IPS-NIHi11 (cell line): ENCODE data around the gene CAMTA1.

Experiments used
- DNase-seq: peaks from one replicate; pipeline ENCODE4 v3.0.0; 2012; ENCODE audit warnings: mixed read lengths, low spot score

Gene CAMTA1

DNA sequence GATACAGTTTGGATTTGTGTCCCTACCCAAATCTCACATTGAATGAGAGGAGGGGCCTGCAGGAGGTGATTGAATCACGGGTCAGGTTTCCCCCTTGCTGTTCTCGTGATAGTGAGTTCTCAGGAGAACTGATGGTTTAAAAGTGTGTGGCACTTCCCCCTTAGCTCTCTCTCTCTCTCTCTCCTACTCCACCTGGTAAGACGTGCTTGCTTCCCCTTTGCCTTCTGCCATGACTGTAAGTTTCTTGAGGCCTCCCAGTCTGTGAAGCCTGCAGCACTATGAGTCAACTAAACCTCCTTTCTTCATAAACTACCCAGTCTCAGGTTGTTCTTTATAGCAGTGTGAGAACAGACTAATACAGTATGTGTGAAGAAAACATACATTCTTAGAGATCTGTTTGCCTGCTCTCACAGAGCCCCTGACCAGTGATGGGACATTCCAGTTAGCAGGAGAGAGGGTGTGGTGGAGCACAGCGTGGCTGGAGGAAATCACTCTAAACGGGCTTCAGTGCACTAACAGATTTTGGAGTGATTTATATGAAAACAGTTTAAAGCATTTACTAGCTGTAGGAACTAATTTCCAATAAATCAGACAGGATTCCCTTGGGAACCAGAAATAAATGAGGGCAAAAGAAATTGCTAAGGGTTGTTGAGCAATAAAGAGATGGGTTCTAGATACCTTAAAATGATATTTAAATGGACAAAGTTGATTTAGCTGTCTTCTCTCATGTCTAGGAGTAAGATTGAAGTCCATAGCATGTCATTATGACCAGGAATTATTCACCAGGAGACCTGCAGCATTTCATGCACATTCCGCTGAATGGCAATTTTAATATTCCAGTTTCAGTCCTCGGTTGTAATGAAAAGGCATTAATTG lies 411.0 kb downstream of the CAMTA1 start:
- no peak for DNase-seq

DNA sequence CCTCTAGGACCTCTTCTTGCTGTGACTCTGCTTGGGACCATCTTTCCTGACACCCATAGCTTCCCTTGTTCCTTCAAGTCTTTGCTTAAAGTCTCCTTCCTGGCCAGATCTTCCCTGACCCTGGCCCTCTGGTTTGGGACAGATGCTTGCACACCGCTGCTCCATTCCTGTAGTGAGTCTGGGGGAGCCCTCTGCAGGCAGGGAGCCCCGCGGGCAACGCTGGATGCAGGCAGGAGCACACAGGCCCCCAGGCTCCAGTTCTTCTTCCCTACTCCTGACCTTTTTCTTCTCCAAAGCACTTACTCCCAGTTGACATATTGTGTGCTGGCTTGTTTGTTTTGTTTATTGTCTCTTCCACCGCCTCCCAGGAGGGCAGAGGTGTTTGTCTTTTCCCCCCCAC lies 413.4 kb downstream of the CAMTA1 start:
- no peak for DNase-seq

DNA sequence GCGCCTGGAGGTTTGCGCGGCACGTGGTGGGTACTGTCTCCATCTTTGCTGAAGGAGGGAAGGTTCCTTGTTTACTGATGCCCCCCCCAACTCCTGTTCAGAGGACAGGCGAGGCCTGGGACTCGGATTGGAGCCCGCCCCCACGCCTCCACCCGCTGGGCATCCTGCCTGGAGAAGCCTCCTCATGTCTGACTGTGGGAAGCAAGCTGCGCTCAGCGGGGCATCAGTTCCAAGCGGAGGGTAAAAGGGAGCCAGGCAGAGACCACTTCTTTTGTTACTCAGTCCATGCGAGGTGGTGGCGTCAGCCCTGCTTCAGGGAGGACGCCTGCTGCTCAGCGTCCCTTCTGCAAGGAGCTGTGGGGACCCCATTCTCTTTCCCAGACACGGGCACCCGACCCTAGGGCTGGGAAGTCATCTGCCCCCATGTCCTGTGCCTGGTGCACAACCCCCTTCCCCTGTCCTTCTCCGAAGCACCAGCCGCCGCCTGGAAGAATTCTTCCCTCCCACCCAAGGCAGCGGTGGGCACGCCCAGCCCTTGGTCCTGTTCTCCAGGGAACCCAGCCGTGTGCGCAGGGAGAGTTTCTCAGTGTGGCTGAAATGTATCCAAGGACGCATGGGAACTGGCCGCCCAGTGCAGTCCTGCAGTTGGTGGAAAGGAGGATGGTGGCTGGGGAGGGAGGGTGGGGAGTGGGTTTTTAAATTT lies 414.0 kb downstream of the CAMTA1 start:
- no peak for DNase-seq

DNA sequence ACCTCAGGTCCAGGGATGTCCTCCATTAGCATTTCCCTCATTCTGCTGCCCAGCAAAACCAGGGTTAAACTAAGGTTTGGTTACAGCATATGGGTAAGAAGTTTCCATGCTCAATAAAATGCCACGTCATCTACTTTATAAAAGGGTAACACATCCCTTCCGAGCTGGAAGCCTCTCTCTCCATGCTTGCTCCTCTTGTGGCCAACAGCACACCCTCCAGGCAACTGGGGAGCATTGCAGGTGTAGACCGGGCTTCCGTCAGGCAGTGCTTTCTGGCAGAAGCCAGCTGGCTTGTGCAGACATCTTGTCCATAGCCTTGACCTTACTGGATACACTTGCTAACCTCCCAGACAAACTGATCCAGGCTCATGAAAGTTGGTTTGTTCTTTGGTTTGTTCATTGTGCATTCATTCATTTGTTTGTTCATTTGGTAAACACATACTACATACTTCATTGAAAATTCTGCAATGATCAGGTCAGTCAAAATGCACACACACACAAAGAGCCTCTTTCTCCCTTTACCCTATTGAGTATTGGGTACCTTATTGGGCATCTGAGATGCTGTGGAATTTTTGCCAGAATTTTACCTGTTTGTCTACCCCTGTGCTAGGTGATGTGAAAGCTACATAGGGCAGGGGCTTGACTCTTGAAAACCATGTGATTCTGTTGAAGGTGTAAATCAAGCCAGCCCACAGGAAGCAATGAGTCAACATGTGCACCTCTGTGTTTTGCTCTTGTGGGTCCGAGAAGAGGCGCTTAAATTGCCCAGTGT lies 422.8 kb downstream of the CAMTA1 start:
- peak; percentile 81 for DNase-seq

DNA sequence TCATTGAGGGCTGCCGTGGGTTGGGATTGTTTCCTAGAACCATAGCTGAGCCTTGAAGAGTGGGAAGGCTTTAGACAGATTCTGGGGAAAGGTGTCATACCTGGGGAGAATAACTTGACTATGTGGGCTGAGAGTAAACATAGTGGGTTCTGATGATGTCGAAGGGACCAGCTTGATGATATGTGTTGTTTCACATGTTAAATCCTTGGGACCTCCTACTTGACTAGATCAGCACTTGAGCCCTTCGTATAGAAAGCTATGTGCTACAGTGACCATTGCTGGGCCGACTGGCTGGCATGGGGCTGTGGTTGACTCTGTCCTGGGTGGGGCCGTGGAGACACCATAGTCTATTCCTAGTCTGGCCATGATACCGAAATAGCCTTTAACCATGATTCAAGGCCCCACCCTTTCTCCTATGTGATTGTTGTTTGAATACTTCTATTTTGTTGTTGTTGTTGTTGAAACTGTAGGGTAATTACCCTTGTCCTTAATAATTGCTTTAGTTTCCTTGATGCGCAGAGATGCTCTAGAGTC lies 423.5 kb downstream of the CAMTA1 start:
- DNase-seq, result no peak

DNA sequence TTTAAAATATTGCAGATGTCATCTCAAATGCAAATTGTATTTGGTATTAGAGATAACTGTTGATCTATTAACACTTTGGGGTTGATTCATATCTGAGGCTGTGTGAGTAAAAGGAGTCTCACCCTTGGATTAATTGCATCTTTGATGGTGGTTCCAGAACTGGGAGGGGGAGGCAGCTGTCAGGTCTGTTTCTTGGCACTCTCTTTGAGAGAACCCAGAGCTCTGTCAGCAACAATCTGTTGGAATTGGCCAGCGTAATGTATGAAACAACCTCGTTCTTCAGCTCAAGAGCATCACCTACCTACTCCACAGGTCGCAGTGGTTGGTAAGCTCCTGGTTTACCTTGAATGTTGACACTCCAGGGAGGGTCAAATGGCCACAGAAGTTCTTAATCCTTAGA lies 424.1 kb downstream of the CAMTA1 start:
- no peak for DNase-seq

DNA sequence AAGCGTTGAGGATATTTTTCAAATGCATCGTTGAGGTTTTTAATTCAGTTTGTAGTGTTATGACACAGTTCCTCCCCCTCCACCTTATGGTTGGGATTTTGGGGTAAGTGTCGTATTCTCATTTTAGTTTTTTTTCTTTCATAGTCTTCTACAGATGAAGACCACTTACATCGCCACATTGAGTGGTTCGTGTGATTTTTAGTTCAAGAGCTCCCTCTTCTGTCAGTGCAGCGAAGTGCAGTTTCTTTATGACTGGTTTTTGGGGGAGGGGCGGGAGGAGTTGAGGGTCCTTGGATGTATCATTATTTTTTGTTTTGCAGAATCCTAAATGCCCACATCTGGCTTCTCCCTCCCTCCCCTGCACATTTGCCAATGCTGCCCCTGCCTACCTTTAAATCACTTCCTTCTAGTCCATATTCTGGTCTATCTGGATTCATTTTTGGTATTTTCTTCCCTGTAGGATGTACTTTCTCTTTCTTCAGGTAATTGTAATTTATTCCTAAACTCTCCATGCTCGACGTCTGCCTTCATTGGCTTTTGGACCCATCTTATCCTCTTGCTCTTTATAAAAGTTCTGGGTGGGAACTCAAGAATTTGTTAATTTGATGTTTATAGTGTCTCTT lies 433.1 kb downstream of the CAMTA1 start:
- DNase-seq, result peak; percentile 77

DNA sequence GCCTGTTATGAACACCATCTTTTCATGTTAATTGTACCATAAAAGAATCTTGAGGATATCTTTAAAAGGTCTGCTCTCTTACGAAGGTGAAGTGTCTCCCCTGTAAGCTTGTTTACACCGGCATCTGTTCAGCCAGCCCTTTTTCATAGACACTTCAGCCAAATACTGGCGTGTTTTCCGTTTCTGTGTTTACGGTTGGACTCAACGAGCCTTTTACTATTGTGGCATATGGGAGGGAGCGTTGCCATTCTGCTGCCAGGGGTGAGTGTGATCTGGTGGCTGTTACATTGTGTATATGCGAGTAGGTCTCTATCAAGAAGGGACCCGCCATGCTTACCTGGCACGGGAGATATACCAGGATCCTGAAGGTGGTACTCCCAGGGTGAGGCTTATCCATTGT lies 433.8 kb downstream of the CAMTA1 start:
- no peak for DNase-seq

DNA sequence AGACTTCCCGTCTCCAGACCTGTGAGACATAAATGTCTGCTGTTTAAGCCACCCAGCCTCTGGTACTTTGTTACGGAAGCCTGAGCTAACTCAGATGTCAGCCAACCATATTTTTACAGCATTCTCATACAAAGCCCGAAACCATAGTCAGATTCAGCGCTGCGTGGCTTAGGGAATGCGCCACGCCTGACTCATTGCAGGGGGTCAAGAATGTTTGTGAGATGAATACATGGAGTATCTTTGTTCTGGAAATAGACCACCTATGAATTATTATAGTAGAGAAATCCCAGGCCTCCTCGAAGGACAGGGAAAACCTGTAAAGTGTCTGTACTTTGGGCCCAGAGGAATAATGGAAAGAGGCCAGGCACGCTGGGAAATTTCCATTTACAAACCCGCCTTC lies 434.8 kb downstream of the CAMTA1 start:
- DNase-seq, result no peak

DNA sequence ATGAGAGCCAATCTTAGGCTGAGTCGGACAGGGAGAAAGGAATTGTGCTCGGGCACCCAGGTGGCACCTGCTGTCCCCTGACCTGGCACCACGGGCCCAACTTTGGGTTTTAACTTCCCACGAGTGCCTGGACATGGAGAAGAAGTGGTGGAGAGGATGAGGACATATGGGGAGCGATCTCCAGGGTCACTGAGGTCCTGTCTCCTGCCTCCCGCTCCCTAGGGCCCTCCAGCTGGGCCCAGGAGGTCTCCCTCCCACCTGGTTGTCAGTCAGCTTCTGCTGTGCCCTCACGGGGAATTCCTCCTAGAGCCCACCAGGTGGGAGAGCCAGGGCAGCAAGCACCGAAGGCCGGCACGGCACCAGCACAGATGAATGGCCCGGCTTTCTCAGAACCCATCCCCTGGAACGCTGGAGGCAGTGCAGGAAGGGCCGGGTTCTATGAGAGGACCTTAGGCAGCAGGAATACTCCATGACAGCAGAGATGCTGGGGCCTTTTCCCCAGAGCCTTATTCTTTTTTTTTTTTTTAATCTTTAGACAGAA lies 435.5 kb downstream of the CAMTA1 start:
- DNase-seq, result no peak

DNA sequence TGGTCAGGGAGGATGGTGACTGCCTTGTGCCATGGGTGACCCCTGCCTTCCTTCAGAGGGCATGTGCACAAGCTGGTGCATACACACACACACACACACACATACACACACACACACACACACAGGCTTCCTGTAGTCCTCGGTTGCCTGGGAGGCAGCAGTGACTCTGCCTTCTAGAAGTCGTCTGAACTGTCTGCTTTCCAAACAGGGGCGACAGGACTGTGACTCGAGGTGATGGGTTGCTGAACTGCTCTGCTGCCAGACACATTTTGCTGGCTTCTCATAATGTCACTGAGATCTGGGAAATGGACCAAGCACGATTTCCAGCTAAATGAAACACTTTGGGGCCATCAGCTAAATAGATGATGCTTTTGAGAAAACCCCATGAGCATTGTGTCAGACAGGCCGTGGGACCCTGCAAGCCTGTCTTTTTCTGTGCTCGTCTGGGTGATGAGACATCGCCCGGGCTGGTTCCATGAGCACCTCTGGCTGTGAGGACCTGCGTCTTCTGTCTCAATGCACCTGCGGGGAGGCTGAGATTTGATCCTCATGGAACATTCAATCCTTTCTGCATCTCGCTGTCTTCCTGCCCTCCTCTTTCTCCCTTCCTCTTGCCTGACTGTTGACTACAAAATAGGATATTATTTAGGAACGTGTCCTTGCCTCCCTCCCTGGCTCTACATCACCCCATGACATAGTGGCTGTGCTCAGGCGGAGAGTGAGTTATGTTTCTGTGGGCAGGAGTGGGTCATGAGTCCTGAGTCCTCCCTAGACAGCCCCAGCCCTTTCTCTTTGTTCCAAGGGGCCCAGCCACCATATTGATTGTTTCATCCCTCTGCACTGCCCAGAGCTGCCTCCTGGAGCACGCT lies 436.8 kb downstream of the CAMTA1 start:
- no peak for DNase-seq

DNA sequence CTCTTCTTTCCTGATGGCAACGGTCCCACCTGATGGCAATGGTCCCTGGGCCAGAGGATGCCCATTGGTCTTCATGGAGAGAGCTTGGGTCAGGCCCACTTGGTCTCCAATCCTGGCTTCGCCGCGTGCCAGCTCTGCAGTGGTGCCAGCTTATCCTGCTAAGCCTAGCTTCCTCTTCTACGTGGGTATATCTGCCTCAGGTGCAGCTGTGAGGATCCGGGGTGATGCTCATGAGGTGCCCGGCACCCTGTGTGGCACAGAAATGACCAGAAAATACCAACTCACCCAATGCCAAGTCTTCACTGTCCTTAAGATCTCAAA lies 437.4 kb downstream of the CAMTA1 start:
- DNase-seq, result no peak

DNA sequence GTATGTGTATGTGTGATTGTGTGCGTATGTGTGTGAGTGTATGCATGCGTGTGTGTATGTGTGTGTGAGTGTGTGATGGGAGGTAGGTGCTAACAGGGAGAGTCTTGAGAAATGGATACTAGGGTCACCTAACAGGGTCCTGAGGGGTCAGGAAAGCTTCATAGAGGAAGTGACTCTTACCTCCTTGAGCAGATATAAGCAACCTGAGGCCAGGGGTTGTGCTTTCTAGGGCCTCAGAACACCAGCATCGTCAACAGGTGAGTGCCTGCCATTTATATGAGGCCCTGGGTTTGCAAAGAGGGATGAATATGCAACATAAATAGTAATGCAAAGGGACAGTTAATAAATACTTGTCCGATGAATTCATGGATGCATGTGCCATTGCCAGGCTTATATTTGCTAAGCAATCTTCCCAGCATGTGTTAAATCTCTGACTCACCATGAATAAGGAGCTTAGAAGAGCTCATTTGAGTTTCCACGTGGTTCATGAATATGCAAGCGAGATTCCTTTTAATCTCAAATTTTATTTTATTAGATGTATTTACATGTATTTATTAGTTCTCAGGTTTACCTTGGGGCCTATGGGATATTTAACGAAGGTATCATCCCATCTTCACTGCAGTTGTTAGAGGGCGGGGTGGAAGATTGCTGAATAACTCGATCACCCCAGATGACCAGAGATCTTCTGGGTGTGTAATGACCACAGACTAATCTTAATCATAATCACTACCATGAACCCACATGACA lies 438.3 kb downstream of the CAMTA1 start:
- no peak for DNase-seq

DNA sequence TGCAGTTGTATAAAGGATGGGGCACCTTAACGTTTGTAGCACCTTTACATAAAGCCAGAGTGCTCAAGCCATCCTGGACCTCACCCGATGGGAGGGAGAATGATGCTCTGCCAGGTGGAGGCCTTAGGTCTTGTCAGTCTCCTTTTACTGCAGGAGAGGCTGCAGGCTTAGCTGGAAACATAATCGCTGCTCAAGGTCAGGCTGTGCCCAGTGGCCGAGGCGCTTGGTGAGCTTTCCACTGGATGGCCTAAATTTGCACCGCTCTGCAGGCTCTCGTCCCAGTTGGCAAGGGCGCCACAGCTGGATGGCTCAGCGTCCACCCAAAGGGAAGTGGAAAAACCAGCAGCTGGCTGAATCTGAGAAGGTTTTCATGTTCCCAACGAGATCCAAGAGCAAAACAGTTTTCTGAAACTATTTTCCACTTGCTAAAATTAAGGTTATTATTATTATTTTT lies 438.9 kb downstream of the CAMTA1 start:
- DNase-seq, result no peak

DNA sequence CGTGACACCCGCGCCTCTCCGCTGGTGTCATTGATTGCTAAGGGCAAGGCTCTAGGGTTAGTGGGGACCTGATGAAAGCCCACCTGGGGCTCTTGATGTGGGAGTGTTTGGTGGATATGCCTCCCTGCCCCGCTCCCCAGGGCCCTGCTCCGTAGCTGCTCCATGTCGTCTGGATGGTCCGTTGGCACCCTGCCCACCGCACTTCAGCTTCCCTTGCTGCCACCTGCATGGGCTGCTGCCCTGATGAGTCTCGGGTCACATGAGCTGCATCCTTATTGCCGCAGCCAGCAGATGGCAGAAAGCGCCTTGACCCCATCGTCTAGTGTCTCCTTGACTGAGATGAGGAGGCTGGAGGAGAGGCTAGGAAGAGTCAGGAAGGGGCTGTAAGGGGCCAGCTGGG lies 439.4 kb downstream of the CAMTA1 start:
- DNase-seq, result peak; percentile 62

DNA sequence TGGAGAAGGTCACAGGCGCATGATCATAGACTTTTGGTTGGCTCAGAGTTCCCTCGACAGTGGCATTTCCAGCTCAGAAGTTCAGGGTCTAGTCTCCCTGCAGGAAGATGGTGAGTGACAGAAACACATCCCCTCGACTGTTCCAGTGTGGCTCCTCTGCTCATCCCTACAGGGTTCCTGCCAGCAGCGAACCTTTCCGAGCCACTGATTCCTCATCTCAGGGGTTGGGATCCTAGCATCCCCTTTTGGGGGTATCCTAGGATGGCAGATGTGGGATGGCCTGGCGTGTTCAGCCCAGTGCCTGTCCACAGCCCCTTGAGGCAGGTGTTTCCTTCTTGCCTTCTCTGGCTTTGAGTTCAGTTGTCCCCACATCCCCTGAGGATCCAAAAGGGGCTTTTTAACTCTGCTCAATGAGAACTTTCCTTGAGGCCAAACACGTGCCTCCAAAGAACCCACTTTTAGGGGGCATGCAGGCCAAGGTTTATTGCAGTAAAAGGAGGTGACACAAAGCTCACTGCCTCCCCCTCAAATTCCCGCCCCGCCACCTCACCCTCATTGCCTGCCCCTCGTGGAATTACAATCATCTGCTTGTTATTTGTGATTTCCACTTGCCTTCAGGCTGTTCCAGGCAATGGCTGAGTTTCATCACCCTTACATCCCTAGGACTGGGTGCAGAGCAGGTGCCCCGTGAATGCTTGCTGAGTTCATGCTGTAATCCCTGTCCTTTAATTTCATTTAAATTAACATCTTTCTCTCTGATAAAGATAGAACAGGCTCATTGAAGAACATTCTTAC lies 440.7 kb downstream of the CAMTA1 start:
- no peak for DNase-seq

DNA sequence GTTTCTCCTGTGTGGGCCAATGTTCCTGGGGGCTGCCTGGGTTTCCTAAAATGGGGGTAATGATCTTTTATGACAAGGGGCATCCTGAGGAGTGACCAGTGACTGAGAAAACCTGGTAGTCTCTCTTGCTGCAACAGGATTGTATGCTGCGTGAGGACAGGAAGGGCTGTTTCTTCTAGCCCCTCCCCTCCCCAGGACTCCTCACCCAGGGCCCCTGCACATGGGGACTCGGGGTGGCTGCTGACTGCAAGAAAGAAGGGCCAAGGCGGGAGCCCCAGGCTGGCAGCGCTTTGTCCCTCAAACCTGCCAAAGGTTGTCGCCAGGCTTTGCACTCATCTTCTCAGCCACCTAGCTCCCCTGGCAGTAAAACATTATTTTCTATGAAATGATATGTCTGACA lies 442.4 kb downstream of the CAMTA1 start:
- DNase-seq, result no peak

DNA sequence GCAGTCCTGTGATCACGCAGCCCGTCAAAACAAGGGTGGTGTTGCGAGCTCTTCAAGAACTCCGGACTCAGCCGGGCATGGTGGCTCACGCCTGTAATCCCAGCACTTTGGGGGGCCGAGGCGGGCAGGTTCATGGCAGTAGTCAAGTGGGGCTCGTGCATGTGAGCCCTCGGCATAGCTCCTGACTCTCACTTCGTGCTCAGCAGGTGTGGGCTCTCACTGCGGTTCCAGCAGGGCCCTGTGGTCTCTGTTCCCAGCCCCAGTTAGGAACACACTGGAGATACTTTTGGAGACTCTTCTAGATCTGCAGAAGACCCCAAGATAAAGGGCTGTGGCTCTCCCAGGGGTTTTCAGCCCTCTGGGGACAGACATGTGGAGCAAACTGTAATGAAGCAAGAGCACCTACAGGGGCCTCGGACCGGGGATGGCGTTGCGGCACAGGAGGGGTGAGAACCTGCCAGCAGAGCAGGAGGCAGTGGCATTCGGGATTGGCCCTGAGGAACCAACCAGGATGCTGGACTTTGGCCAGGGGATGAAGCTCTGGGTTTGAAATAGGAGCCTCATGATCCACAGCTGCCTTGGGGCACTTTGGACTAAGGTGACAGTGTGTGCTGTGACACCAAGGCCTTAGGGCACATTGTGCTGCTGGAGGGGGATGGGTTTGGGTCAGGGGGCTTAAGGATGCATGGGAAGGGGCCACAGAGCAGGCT lies 443.2 kb downstream of the CAMTA1 start:
- no peak for DNase-seq

DNA sequence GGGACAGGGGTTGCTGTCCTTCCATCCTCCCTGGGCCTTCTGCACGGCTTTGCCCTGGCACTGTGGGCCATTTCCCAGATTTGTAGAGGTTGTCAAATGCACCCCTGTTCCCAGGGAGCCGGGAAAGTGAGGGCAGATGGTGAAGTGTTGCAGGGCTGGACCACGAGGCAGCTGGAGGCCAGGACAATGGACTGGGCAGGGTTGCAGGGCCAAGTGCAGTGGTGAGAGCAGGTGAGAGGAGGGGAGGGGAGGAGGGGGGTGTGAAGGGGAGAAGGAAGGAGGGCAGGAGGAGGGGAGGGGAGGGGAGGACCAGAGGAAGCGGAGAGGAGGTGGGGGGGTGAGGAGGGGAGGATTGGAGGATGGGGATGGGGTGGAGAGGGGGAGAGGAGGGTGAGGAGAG lies 443.9 kb downstream of the CAMTA1 start:
- DNase-seq, result no peak
